Neuronal stem cell (in vitro differentiated cells): ENCODE results near the gene ZSWIM2.
"Not testable (repeated sequence)": the region's sequence is repeated elsewhere in the genome, so short reads cannot be mapped to it uniquely, and the experiment has no call there.

Source experiments
- DNase-seq: peaks from one replicate; pipeline ENCODE4 v3.0.0-alpha.2; 2013; ENCODE audit warnings: low spot score
- H2AFZ ChIP-seq: one replicate; pipeline ENCODE4 v1.6.1; 2013; ENCODE audit warnings: mild to moderate bottlenecking, low read length, inconsistent platforms
- H2AK5ac ChIP-seq: 2 replicates; pipeline ENCODE4 v1.6.1; 2013; ENCODE audit warnings: low read depth, mild to moderate bottlenecking, inconsistent platforms, low read length, moderate library complexity, mixed read lengths
- H2BK120ac ChIP-seq: 2 replicates; pipeline ENCODE4 v1.6.1; 2013; ENCODE audit warnings: low read depth, mild to moderate bottlenecking, inconsistent platforms, low read length, moderate library complexity, mixed read lengths
- H2BK12ac ChIP-seq: one replicate; pipeline ENCODE4 v1.6.1; 2013; ENCODE audit warnings: low read length, inconsistent platforms
- H2BK15ac ChIP-seq: 2 replicates; pipeline ENCODE4 v1.6.1; 2013; ENCODE audit warnings: mild to moderate bottlenecking, low read length, inconsistent platforms, mixed read lengths
- H2BK5ac ChIP-seq: one replicate; pipeline ENCODE4 v1.6.1; 2013; ENCODE audit warnings: inconsistent platforms, mild to moderate bottlenecking, low read length, moderate library complexity
- H3K14ac ChIP-seq: one replicate; pipeline ENCODE4 v1.6.1; 2013; ENCODE audit warnings: low read length, inconsistent platforms
- H3K18ac ChIP-seq: 2 replicates; pipeline ENCODE4 v1.6.1; 2013; ENCODE audit warnings: low read length, inconsistent platforms
- H3K23ac ChIP-seq: 2 replicates; pipeline ENCODE4 v1.6.1; 2013; ENCODE audit warnings: low read depth, mild to moderate bottlenecking, mixed read lengths, low read length, inconsistent platforms; ENCODE audit not compliant: poor library complexity
- H3K27ac ChIP-seq: replicated peaks from 3 replicates; pipeline ENCODE4 v1.5.1; 2013; ENCODE audit warnings: low read length, inconsistent platforms
- H3K27me3 ChIP-seq, 3 experiments: 2 replicates each; pipeline ENCODE4 v1.6.1; 2013; ENCODE audit warnings: low read length in 3 of 3, mild to moderate bottlenecking in 2 of 3, inconsistent platforms in 1 of 3, low read depth in 1 of 3, mixed read lengths in 1 of 3, moderate library complexity in 1 of 3; ENCODE audit not compliant: control insufficient read depth in 3 of 3, insufficient read depth in 3 of 3
- H3K36me3 ChIP-seq, 2 donors: replicated peaks in 1 of 2; 2 replicates each; pipeline ENCODE4 v1.6.1; 2013; ENCODE audit warnings: low read length in 2 of 2; ENCODE audit not compliant: control insufficient read depth in 2 of 2, insufficient read depth in 2 of 2
- H3K4ac ChIP-seq: 2 replicates; pipeline ENCODE4 v1.6.1; 2013; ENCODE audit warnings: inconsistent platforms, mild to moderate bottlenecking, low read length, moderate library complexity
- H3K4me1 ChIP-seq, 2 donors: 1 replicate in 1 of 2; 2 replicates in 1 of 2; pipeline ENCODE4 v1.6.1; 2013; ENCODE audit warnings: low read length in 2 of 2, low read depth in 1 of 2; ENCODE audit not compliant: control insufficient read depth in 2 of 2, insufficient read depth in 1 of 2
- H3K4me2 ChIP-seq: one replicate; pipeline ENCODE4 v1.6.1; 2013; ENCODE audit warnings: mild to moderate bottlenecking, low read length, inconsistent platforms; ENCODE audit not compliant: insufficient read depth, poor library complexity, severe bottlenecking
- H3K4me3 ChIP-seq, 2 donors: 2 replicates each; pipeline ENCODE4 v1.5.1; 2013; ENCODE audit warnings: low read length in 2 of 2, mild to moderate bottlenecking in 2 of 2, inconsistent platforms in 1 of 2, moderate library complexity in 1 of 2
- H3K79me1 ChIP-seq: one replicate; pipeline ENCODE4 v1.6.1; 2013; ENCODE audit warnings: low read depth, mild to moderate bottlenecking, inconsistent platforms, low read length, moderate library complexity
- H3K9ac ChIP-seq: one replicate; pipeline ENCODE4 v1.6.1; 2013; ENCODE audit warnings: mild to moderate bottlenecking, low read depth, low read length, inconsistent platforms; ENCODE audit not compliant: poor library complexity
- H3K9me3 ChIP-seq, 2 donors: replicated peaks in 1 of 2; 2 replicates each; pipeline versions ENCODE3 to v1.6.1; 2013; ENCODE audit warnings: low read length in 2 of 2, mild to moderate bottlenecking in 2 of 2, inconsistent platforms in 1 of 2, low read depth in 1 of 2, mixed read lengths in 1 of 2, moderate library complexity in 1 of 2; ENCODE audit not compliant: control insufficient read depth in 2 of 2, insufficient read depth in 1 of 2
- H4K8ac ChIP-seq: one replicate; pipeline ENCODE4 v1.6.1; 2013; ENCODE audit warnings: low read depth, mild to moderate bottlenecking, inconsistent platforms, low read length, moderate library complexity
- H4K91ac ChIP-seq: one replicate; pipeline ENCODE4 v1.6.1; 2013; ENCODE audit warnings: low read length, low read depth, mild to moderate bottlenecking, inconsistent platforms; ENCODE audit not compliant: poor library complexity
- WGBS, 2 donors: extraction: QIAGEN DNeasy Blood & Tissue Kit; methylation state at CpG; one replicate each; pipeline ENCODE4 v1.1.7; 2013; ENCODE audit warnings: missing lambda C conversion rate in 2 of 2, mixed read lengths in 1 of 2; ENCODE audit not compliant: insufficient read length in 2 of 2, insufficient replicate concordance in 1 of 2; ENCODE audit errors: extremely low coverage in 2 of 2; 5-methylcytosine and 5-hydroxymethylcytosine counted together

Gene ZSWIM2

DNA sequence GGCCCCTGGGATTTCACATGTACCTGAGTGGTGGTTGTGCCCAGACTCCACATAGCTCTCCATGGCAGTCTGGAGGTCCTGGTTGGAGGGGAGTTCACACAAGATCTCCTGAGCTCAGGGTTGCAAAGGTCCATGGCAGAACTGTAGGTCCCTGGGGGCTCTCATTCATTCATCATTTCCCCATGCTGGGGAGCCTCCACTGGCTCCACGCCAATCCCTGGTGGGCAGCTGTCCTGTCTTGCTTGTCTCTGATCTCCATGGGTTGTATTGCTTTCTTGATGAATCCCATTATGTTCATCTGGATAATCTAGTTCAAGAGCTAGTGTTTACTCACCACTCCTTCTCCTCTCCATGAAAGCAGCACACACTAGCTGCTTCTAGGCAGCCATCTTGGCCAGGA lies 42.4 kb downstream of the ZSWIM2 start:
- Histone ChIP-seq H3K14ac (no peak overlapping the region), H2BK120ac (no peak overlapping the region), H3K27ac (no peak overlapping the region)

DNA sequence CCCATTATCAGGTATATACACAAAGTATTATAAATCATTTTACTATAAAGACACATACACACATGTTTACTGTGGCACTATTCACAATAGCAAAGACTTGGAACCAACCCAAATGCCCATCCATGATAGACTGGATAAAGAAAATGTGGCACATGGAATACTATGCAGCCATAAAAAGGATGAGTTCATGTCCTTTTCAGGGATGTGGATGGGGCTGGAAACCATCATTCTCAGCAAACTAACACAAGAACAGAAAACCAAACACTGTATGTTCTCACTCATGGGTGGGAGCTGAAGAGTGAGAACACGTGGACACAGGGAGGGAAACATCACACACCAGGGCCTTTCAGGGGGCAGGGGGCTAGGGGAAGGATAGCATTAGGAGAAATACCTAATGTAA lies 50.4 kb downstream of the ZSWIM2 start:
- not testable (repeated sequence) for H3K9ac ChIP-seq, H3K18ac ChIP-seq

More for the DNA sequence above, 42.4 kb downstream of the ZSWIM2 start:
- Histone ChIP-seq H3K79me1 (no peaks in the 10 kb centered on the region), H3K23ac (no peak overlapping the region), H2BK5ac (no peak overlapping the region), H2BK12ac (no peak overlapping the region), H2AFZ (peak overlapping the region; percentile 82), H4K8ac (no peak overlapping the region), H2AK5ac (no peak overlapping the region), H3K4me3 (peak overlapping the region in 1 of 2 donors; percentile 38), H3K18ac (no peak overlapping the region), H4K91ac (no peak overlapping the region), H3K27me3 (no peaks in the 10 kb centered on the region), H3K36me3 (no peaks in the 10 kb centered on the region), H3K9me3 (peaks cover 0 to 4% of the 10 kb centered on the region in 2 donors), H3K9ac (no peak overlapping the region), H3K4ac (peak overlapping the region; percentile 31), H2BK15ac (no peak overlapping the region), H3K4me2 (no peak overlapping the region), H3K4me1 (peaks cover 2 to 9% of the 10 kb centered on the region in 2 donors)
- no CpG with 5 or more reads among the region's 1 CpG for WGBS, 2 donors
- no peak for DNase-seq

DNA sequence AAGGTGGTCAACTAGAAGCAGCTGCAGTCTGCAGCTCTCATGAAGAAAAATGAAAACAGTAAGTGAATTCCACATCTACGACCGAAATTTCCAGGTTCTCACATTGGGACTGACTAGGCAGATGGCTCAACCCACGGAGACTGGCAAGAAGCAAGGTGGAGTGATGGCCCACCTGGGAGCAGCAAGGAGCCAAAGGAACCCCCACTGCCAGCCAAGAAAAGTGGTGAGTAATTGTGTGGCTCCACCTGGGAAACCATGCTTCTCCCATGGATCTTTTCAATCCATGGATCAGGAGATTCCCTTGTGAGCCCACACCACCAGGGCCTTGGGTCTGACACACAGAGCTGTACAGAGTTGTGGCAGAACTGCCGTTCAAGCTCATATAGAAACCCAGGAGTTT lies 64.0 kb downstream of the ZSWIM2 start:
- H3K27me3 ChIP-seq = no peaks in the 10 kb centered on the region
- no peak overlapping the region for H3K14ac ChIP-seq
- H2BK12ac ChIP-seq = no peak overlapping the region
- no peak overlapping the region for H3K23ac ChIP-seq
- no peak overlapping the region for H2AFZ ChIP-seq
- WGBS, 2 donors = no CpG with 5 or more reads among the region's 4 CpGs
- no peak overlapping the region for H2BK15ac ChIP-seq
- H3K79me1 ChIP-seq = no peaks in the 10 kb centered on the region
- H2AK5ac ChIP-seq = no peak overlapping the region
- no peak overlapping the region for H3K27ac ChIP-seq
- no peaks in the 10 kb centered on the region for H3K9me3 ChIP-seq
- no peak overlapping the region for H3K9ac ChIP-seq
- H2BK120ac ChIP-seq = no peak overlapping the region
- no peaks in the 10 kb centered on the region for H3K4me1 ChIP-seq
- no peaks in the 10 kb centered on the region for H3K36me3 ChIP-seq
- H3K18ac ChIP-seq = no peak overlapping the region
- DNase-seq = no peak
- no peak overlapping the region for H4K91ac ChIP-seq
- no peak overlapping the region for H3K4ac ChIP-seq
- H2BK5ac ChIP-seq = no peak overlapping the region
- H3K4me2 ChIP-seq = no peak overlapping the region
- no peak overlapping the region for H3K4me3 ChIP-seq
- H4K8ac ChIP-seq = no peak overlapping the region

More for the DNA sequence above, 50.4 kb downstream of the ZSWIM2 start:
- not testable (repeated sequence) for H2BK5ac ChIP-seq, H4K91ac ChIP-seq, H3K4me2 ChIP-seq, H3K79me1 ChIP-seq, H3K9me3 ChIP-seq, H3K23ac ChIP-seq, H4K8ac ChIP-seq, H3K27ac ChIP-seq, H2BK12ac ChIP-seq, H3K4me3 ChIP-seq, H2BK120ac ChIP-seq, H3K36me3 ChIP-seq, H2AFZ ChIP-seq, H2AK5ac ChIP-seq, H3K14ac ChIP-seq, H3K4me1 ChIP-seq, DNase-seq, H2BK15ac ChIP-seq, H3K27me3 ChIP-seq, H3K4ac ChIP-seq
- WGBS, 2 donors = no CpG with 5 or more reads among the region's 1 CpG

DNA sequence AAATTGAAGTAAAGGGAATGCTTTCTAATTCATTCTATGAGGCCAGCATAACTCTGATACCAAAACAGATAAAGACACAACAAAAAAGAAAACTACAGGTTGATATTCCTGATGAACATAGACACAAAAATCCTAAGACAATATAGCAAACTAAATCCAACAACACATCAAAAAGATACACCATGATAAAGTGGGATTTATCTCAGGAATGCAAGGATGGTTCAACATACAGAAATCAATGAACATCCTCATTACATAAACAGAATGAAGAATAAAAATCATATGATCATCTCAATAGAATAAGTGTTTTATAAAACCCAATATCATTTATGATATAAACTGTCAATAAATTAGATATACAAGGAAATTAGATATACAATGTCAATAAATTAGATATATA lies 65.7 kb downstream of the ZSWIM2 start:
- Histone ChIP-seq H3K9ac (no peak overlapping the region), H4K8ac (no peak overlapping the region), H3K27ac (no peak overlapping the region), H3K4me3 (no peak overlapping the region), H3K14ac (no peak overlapping the region), H3K23ac (no peak overlapping the region), H2BK120ac (no peak overlapping the region), H2BK15ac (no peak overlapping the region), H3K36me3 (no peaks in the 10 kb centered on the region), H3K4me2 (no peak overlapping the region), H3K9me3 (no peaks in the 10 kb centered on the region), H3K4me1 (no peaks in the 10 kb centered on the region), H2BK5ac (no peak overlapping the region), H3K18ac (no peak overlapping the region), H3K79me1 (no peaks in the 10 kb centered on the region), H2AFZ (no peak overlapping the region), H2AK5ac (no peak overlapping the region), H2BK12ac (no peak overlapping the region), H3K27me3 (no peaks in the 10 kb centered on the region), H3K4ac (no peak overlapping the region), H4K91ac (no peak overlapping the region)
- no peak for DNase-seq
